H1 (cell line): ENCODE measurements around the gene HEPACAM. TPM values are rescaled to one million over a fixed set of nuclear protein-coding genes. Genes with fewer than 3 reads are reported as not detected.

ENCODE experiments used
- CTCF ChIA-PET: fragments of 300-600 bp; sonication (Branson Sonifier 250); formaldehyde crosslinking; loops from one replicate; lab custom pipeline; 2021; ENCODE audit not compliant: partially characterized antibody; lab: Charles Lee
- POLR2A ChIA-PET: fragments of 300-600 bp; sonication (Branson Sonifier 250); formaldehyde crosslinking; loops from one replicate; lab custom pipeline; 2021; ENCODE audit warnings: inconsistent platforms; ENCODE audit not compliant: partially characterized antibody; lab: Charles Lee
- DNase-seq, 2 experiments: peaks; one replicate each; pipeline versions ENCODE4 v3.0.0 to v3.0.0-alpha.2; 2010 to 2022; ENCODE audit warnings: low spot score in 2 of 2, low read depth in 1 of 2, mixed read lengths in 1 of 2
- FAIRE-seq: peaks from 2 replicates; lab custom pipeline; 2011; peaks lifted over from hg19 to GRCh38; lab: Jason Lieb, UNC
- H2AFZ ChIP-seq: 2 replicates; pipeline ENCODE4 v1.8.1; 2012; ENCODE audit warnings: low read length, inconsistent platforms
- H2AK5ac ChIP-seq: 2 replicates; pipeline ENCODE4 v1.6.1; 2013; ENCODE audit warnings: low read depth, low read length
- H2BK120ac ChIP-seq: replicated peaks from 2 replicates; pipeline ENCODE3; 2013; ENCODE audit warnings: low read depth, low read length, inconsistent platforms
- H2BK12ac ChIP-seq: 2 replicates; pipeline ENCODE4 v1.6.1; 2013; ENCODE audit warnings: low read depth, low read length
- H2BK15ac ChIP-seq: 2 replicates; pipeline ENCODE4 v1.6.1; 2013; ENCODE audit warnings: low read length
- H2BK20ac ChIP-seq: 2 replicates; pipeline ENCODE4 v1.6.1; 2013; ENCODE audit warnings: low read length
- H2BK5ac ChIP-seq: 2 replicates; pipeline ENCODE4 v1.6.1; 2013; ENCODE audit warnings: low read depth, low read length
- H3K14ac ChIP-seq: 2 replicates; pipeline ENCODE4 v1.6.1; 2013; ENCODE audit warnings: inconsistent platforms; ENCODE audit not compliant: insufficient read length
- H3K18ac ChIP-seq: 2 replicates; pipeline ENCODE4 v1.6.1; 2013; ENCODE audit warnings: low read length; ENCODE audit errors: extremely low read depth
- H3K23ac ChIP-seq: 2 replicates; pipeline ENCODE4 v1.6.1; 2013; ENCODE audit warnings: inconsistent platforms; ENCODE audit not compliant: insufficient read length
- H3K23me2 ChIP-seq: 2 replicates; pipeline ENCODE4 v1.6.1; 2013; ENCODE audit warnings: low read depth, low read length
- H3K27ac ChIP-seq: 2 replicates; pipeline ENCODE4 v1.6.1; 2011; ENCODE audit warnings: low read depth, low read length, inconsistent platforms
- H3K27me3 ChIP-seq, 4 experiments: replicated peaks in 1 of 4; 1 replicate in 1 of 4; 2 replicates in 3 of 4; pipeline versions ENCODE4 v1.6.1 to v1.8.1; 2011 to 2013; ENCODE audit warnings: low read length in 3 of 4, mild to moderate bottlenecking in 3 of 4, inconsistent platforms in 2 of 4, mixed read lengths in 2 of 4, moderate library complexity in 1 of 4; ENCODE audit not compliant: control insufficient read depth in 3 of 4, insufficient read depth in 3 of 4; ENCODE audit errors: extremely low read depth in 1 of 4
- H3K36me3 ChIP-seq, 4 experiments: 2 replicates each; pipeline versions ENCODE4 v1.6.1 to v1.8.1; 2011 to 2013; ENCODE audit warnings: mild to moderate bottlenecking in 4 of 4, low read length in 3 of 4, moderate library complexity in 2 of 4, control low read depth in 1 of 4, inconsistent platforms in 1 of 4; ENCODE audit not compliant: insufficient read depth in 4 of 4, control insufficient read depth in 2 of 4
- H3K4ac ChIP-seq: replicated peaks from 2 replicates; pipeline ENCODE3; 2013; ENCODE audit warnings: low read length, low read depth, mixed read lengths, inconsistent platforms; ENCODE audit not compliant: insufficient read length
- H3K4me1 ChIP-seq, 4 experiments: replicated peaks in 1 of 4; 1 replicate in 1 of 4; 2 replicates in 3 of 4; pipeline versions ENCODE4 v1.6.1 to v1.8.1; 2011 to 2013; ENCODE audit warnings: low read length in 3 of 4, inconsistent platforms in 2 of 4, mixed read lengths in 1 of 4; ENCODE audit not compliant: insufficient read depth in 4 of 4, control insufficient read depth in 3 of 4
- H3K4me2 ChIP-seq, 2 experiments: 2 replicates each; pipeline versions ENCODE4 v1.6.1 to v1.8.1; 2011 to 2013; ENCODE audit warnings: low read depth in 2 of 2, low read length in 2 of 2, control low read depth in 1 of 2, inconsistent platforms in 1 of 2, mild to moderate bottlenecking in 1 of 2; ENCODE audit not compliant: insufficient read depth in 1 of 2
- H3K4me3 ChIP-seq, 4 experiments: fragments of 200-600, 300-600 bp in 1 of 4; sonication (generic), shearing (Covaris generic), sonication (Bioruptor Twin) in 1 of 4; 2 replicates each; pipeline versions ENCODE4 v1.5.1 to v1.8.1; 2011 to 2016; ENCODE audit warnings: low read length in 4 of 4, low read depth in 3 of 4, control low read depth in 2 of 4, inconsistent platforms in 2 of 4, mild to moderate bottlenecking in 2 of 4, mixed read lengths in 1 of 4, moderate library complexity in 1 of 4; ENCODE audit not compliant: insufficient read depth in 2 of 4; ENCODE audit errors: extremely low read depth in 1 of 4
- H3K56ac ChIP-seq: replicated peaks from 2 replicates; pipeline ENCODE3; 2013; ENCODE audit warnings: low read depth, mild to moderate bottlenecking, mixed read lengths, low read length, inconsistent platforms; ENCODE audit not compliant: insufficient read length
- H3K79me1 ChIP-seq: 2 replicates; pipeline ENCODE4 v1.6.1; 2013; ENCODE audit warnings: low read depth, low read length, control low read depth
- H3K79me2 ChIP-seq, 2 experiments: 2 replicates each; pipeline versions ENCODE4 v1.6.1 to v1.8.1; 2012 to 2013; ENCODE audit warnings: low read length in 2 of 2, mild to moderate bottlenecking in 2 of 2, inconsistent platforms in 1 of 2; ENCODE audit not compliant: insufficient read depth in 2 of 2, control insufficient read depth in 1 of 2
- H3K9ac ChIP-seq, 4 experiments: replicated peaks in 1 of 4; 1 replicate in 1 of 4; 2 replicates in 3 of 4; pipeline versions ENCODE4 v1.6.1 to v1.8.1; 2011 to 2013; ENCODE audit warnings: low read depth in 3 of 4, low read length in 3 of 4, control low read depth in 2 of 4, mild to moderate bottlenecking in 2 of 4, moderate library complexity in 2 of 4, inconsistent platforms in 1 of 4; ENCODE audit errors: extremely low read depth in 1 of 4
- H3K9me3 ChIP-seq, 2 experiments: 2 replicates each; pipeline versions ENCODE4 v1.6.1 to v1.8.1; 2012 to 2013; ENCODE audit warnings: mild to moderate bottlenecking in 2 of 2, moderate library complexity in 2 of 2, control low read depth in 1 of 2, inconsistent platforms in 1 of 2, low read depth in 1 of 2, low read length in 1 of 2, mixed read lengths in 1 of 2; ENCODE audit not compliant: insufficient read depth in 2 of 2
- H4K20me1 ChIP-seq, 2 experiments: replicated peaks in 1 of 2; 2 replicates each; pipeline versions ENCODE3 to v1.8.1; 2011 to 2013; ENCODE audit warnings: inconsistent platforms in 2 of 2, low read length in 2 of 2, mild to moderate bottlenecking in 1 of 2; ENCODE audit not compliant: insufficient read depth in 2 of 2, control insufficient read depth in 1 of 2
- H4K5ac ChIP-seq: 2 replicates; pipeline ENCODE4 v1.6.1; 2013; ENCODE audit warnings: low read length, low read depth, mixed read lengths, inconsistent platforms; ENCODE audit not compliant: insufficient read length
- H4K8ac ChIP-seq: 2 replicates; pipeline ENCODE4 v1.8.0; 2013; ENCODE audit warnings: mild to moderate bottlenecking, moderate library complexity, low read length, inconsistent platforms; ENCODE audit not compliant: insufficient read depth; ENCODE audit errors: extremely low read depth
- H4K91ac ChIP-seq: replicated peaks from 2 replicates; pipeline ENCODE3; 2013; ENCODE audit warnings: low read length, mixed read lengths, inconsistent platforms; ENCODE audit not compliant: insufficient read length
- BRCA1 ChIP-seq: IDR thresholded peaks from 2 replicates; pipeline ENCODE4 v1.6.1; 2012; ENCODE audit warnings: low read depth, low read length, improper control_type of control experiment
- CEBPB ChIP-seq: IDR thresholded peaks from 2 replicates; pipeline ENCODE4 v1.6.1; 2012; ENCODE audit warnings: low read depth, low read length
- CHD2 ChIP-seq: IDR thresholded peaks from 2 replicates; pipeline ENCODE4 v1.6.1; 2012; ENCODE audit warnings: low read length, improper control_type of control experiment
- CTBP2 ChIP-seq: IDR thresholded peaks from 2 replicates; pipeline ENCODE4 v1.7.0; 2011; ENCODE audit warnings: borderline replicate concordance, mild to moderate bottlenecking, moderate library complexity, mixed read lengths, low read length; ENCODE audit not compliant: insufficient read depth, insufficient read length
- JUND ChIP-seq: IDR thresholded peaks from 2 replicates; pipeline ENCODE4 v1.6.1; 2011; ENCODE audit warnings: mild to moderate bottlenecking, improper control_type of control experiment, low read length
- KDM5A ChIP-seq: fragments of 200-600 bp; IDR thresholded peaks from 2 replicates; pipeline ENCODE4 v1.7.1; 2012; ENCODE audit warnings: mild to moderate bottlenecking, low read length, inconsistent platforms, mixed read lengths
- RAD21 ChIP-seq, 2 experiments: IDR thresholded peaks in 1 of 2; conservative IDR thresholded peaks in 1 of 2; 2 replicates each; pipeline ENCODE4 v1.6.1; 2011; ENCODE audit warnings: low read depth in 2 of 2, low read length in 2 of 2, improper control_type of control experiment in 1 of 2, inconsistent platforms in 1 of 2, mild to moderate bottlenecking in 1 of 2, moderate library complexity in 1 of 2
- RFX5 ChIP-seq: IDR thresholded peaks from 2 replicates; pipeline ENCODE4 v1.6.1; 2011; ENCODE audit warnings: low read depth, low read length, improper control_type of control experiment, borderline replicate concordance
- RNF2 ChIP-seq: fragments of 200-900, 300-1000 bp; sonication (generic); IDR thresholded peaks from 2 replicates; pipeline ENCODE4 v1.7.1; 2016; ENCODE audit warnings: borderline replicate concordance, low read depth, mild to moderate bottlenecking, antibody characterized with exemption, low read length; ENCODE audit not compliant: poor library complexity, severe bottlenecking; ENCODE audit errors: missing control alignments
- TBP ChIP-seq: IDR thresholded peaks from 2 replicates; pipeline ENCODE4 v1.6.1; 2011; ENCODE audit warnings: low read depth, low read length, improper control_type of control experiment
- WGBS, 2 experiments: shearing (Covaris generic) in 1 of 2; methylation state at CpG; one replicate each; pipeline versions ENCODE4 v1.1.6 to v1.1.7; 2013 to 2015; ENCODE audit warnings: low lambda C conversion rate in 2 of 2, mixed read lengths in 2 of 2, inconsistent platforms in 1 of 2, low coverage in 1 of 2, missing lambda C conversion rate in 1 of 2; ENCODE audit not compliant: insufficient replicate concordance in 2 of 2, insufficient coverage in 1 of 2, insufficient read length in 1 of 2; ENCODE audit errors: extremely low coverage in 1 of 2, missing lambda C conversion rate in 1 of 2; 5-methylcytosine and 5-hydroxymethylcytosine counted together
- polyA plus RNA-seq, 7 experiments: library from polyadenylated mRNA; depleted of rRNA in 3 of 7; stranded (reverse) in 5 of 7; unstranded in 2 of 7; fragments of >200 nt in 5 of 7; fragments of 200-250 nt in 2 of 7; gene quantifications; 1 replicate in 5 of 7; 2 replicates in 1 of 7; 4 replicates in 1 of 7; pipeline versions ENCODE4 v1.2.1 to v1.2.3, GENCODE V29; 2011 to 2013; ENCODE audit warnings: missing spikeins in 2 of 7, mixed read lengths in 2 of 7
- total RNA-seq: library from RNA; stranded (reverse); fragmentation: NEBNext Ultra II Directional; extraction: Animal tissue kit (Norgen Biotek cat#: 25700); gene quantifications from 2 replicates; pipeline ENCODE4 v1.2.1, GENCODE V29; 2021

HEPACAM gene
- total and polyA plus RNA-seq, 2 of the 8 experiments (the other 6 are each of a cell fraction or from before 2014, with no cell fraction given), result not detected

GRCh38 chr11:124884340-124884739 is 51.5 kb downstream of the HEPACAM start:
- DNase-seq (no peak), FAIRE-seq (no peak)
- H3K79me2 ChIP-seq, result no peaks in the 10 kb centered on the region
- H3K36me3 ChIP-seq, result no peaks in the 10 kb centered on the region
- H2BK15ac ChIP-seq, result no peak overlapping the region
- no peak overlapping the region for H2BK12ac ChIP-seq
- 88% methylated on average over 1 of the region's 1 CpG; no CpG with 5 or more reads in 1 of the 2 experiments for WGBS, 2 experiments
- H4K20me1 ChIP-seq, result no peaks in the 10 kb centered on the region
- TF ChIP-seq RFX5, result no peak
- TF ChIP-seq CTBP2, result no peak
- TF ChIP-seq RAD21 (IDR thresholded peaks at IDR 0.05 in 1 of 2, conservative IDR thresholded peaks at IDR 0.05 in 1 of 2; ENCODE audit: low read depth in 2 of 2, low read length in 2 of 2), result no peak
- no peak for TF ChIP-seq TBP
- no peak for TF ChIP-seq JUND
- no peak for TF ChIP-seq RNF2
- TF ChIP-seq CHD2, result no peak
- TF ChIP-seq BRCA1, result no peak
- TF ChIP-seq CEBPB, result no peak
- no peak for TF ChIP-seq KDM5A
- H4K8ac ChIP-seq, result no peak overlapping the region
- H2AFZ ChIP-seq, result no peak overlapping the region
- no peaks in the 10 kb centered on the region for H3K9me3 ChIP-seq
- H3K4ac ChIP-seq, result no peak overlapping the region
- no peak overlapping the region for H3K27ac ChIP-seq
- H2BK20ac ChIP-seq, result no peak overlapping the region
- no peak overlapping the region for H3K4me3 ChIP-seq
- H3K79me1 ChIP-seq, result no peaks in the 10 kb centered on the region
- H3K23ac ChIP-seq, result no peak overlapping the region
- no peak overlapping the region for H3K18ac ChIP-seq
- no peak overlapping the region for H2BK120ac ChIP-seq
- ChIA-PET CTCF (interaction anchor here (0.9 to 2.1 kb wide), 8 partner anchors 8 to 261 kb away, joined by 3 to 7 read pairs (median 4); partner anchors contain the start of gene ROBO4), POLR2A (interaction anchor here (0.8 kb wide), 1 partner anchor 10 kb away, joined by 3 read pairs; no protein-coding TSS in a partner anchor)
- no peak overlapping the region for H3K4me2 ChIP-seq
- H2AK5ac ChIP-seq, result no peak overlapping the region
- no peaks in the 10 kb centered on the region; the same call in 1 of the 2 replicates for H3K23me2 ChIP-seq
- peaks cover 0 to 2% (median 0%) of the 10 kb centered on the region in 4 experiments; a peak in 2 of 7 replicates for H3K4me1 ChIP-seq
- H3K27me3 ChIP-seq, result peaks cover 0 to 3% (median 2%) of the 10 kb centered on the region in 4 experiments; a peak in 3 of 7 replicates
- no peak overlapping the region for H2BK5ac ChIP-seq
- no peak overlapping the region for H4K5ac ChIP-seq
- no peak overlapping the region for H4K91ac ChIP-seq
- no peak overlapping the region for H3K56ac ChIP-seq
- H3K14ac ChIP-seq, result no peak overlapping the region
- no peak overlapping the region for H3K9ac ChIP-seq
